Endothelial cell of umbilical vein (primary cell): Measurements from ENCODE around the gene TNFRSF11A. TPM values are rescaled to one million over a fixed set of nuclear protein-coding genes. Genes with fewer than 3 reads are reported as not detected.

ENCODE experiments used
- BruUV-seq: library from RNA; stranded (reverse); fragments of 400-500 nt; replicated peaks from 2 replicates; lab custom pipeline; 2021; lab: Mats Ljungman, UMichigan
- CTCF ChIA-PET: fragments of 300-600, 350-600 bp; sonication (Branson Sonifier 250); formaldehyde crosslinking; loops from one replicate; lab custom pipeline; 2021; ENCODE audit warnings: antibody characterized with exemption, inconsistent platforms; lab: Charles Lee
- POLR2A ChIA-PET: fragments of 300-600, 350-600 bp; sonication (Branson Sonifier 250); formaldehyde crosslinking; loops from one replicate; lab custom pipeline; 2021; ENCODE audit warnings: antibody characterized with exemption, inconsistent platforms; lab: Charles Lee
- DNase-seq: peaks from one replicate; pipeline ENCODE4 v3.0.0-alpha.2; 2011; ENCODE audit warnings: low read depth, low spot score
- FAIRE-seq: peaks from 2 replicates; lab custom pipeline; 2011; peaks lifted over from hg19 to GRCh38; lab: Jason Lieb, UNC
- H2AFZ ChIP-seq: 2 replicates; pipeline ENCODE4 v1.6.0; 2012; ENCODE audit warnings: low read depth, low read length, control low read depth, inconsistent platforms
- H3K27ac ChIP-seq: 2 replicates; pipeline ENCODE4 v1.5.1; 2011; ENCODE audit warnings: low read depth, mild to moderate bottlenecking, control low read depth, low read length, moderate library complexity; ENCODE audit not compliant: insufficient read depth
- H3K27me3 ChIP-seq, 2 experiments: 2 replicates each; pipeline versions ENCODE4 v1.6.0 to v1.6.1; 2011; ENCODE audit warnings: low read length in 2 of 2, mixed read lengths in 1 of 2; ENCODE audit not compliant: control insufficient read depth in 2 of 2, insufficient read depth in 2 of 2
- H3K36me3 ChIP-seq, 2 experiments: 2 replicates in 1 of 2; 3 replicates in 1 of 2; pipeline ENCODE4 v1.5.1; 2011; ENCODE audit warnings: low read length in 2 of 2, mild to moderate bottlenecking in 1 of 2, moderate library complexity in 1 of 2; ENCODE audit not compliant: control insufficient read depth in 2 of 2, insufficient read depth in 2 of 2; ENCODE audit errors: extremely low read depth in 1 of 2
- H3K4me1 ChIP-seq: 3 replicates; pipeline ENCODE4 v1.5.1; 2011; ENCODE audit warnings: mild to moderate bottlenecking, low read length; ENCODE audit not compliant: control insufficient read depth, insufficient read depth; ENCODE audit errors: extremely low read depth
- H3K4me2 ChIP-seq: 2 replicates; pipeline ENCODE4 v1.6.1; 2011; ENCODE audit warnings: low read length, control low read depth, mixed read lengths; ENCODE audit not compliant: insufficient read depth
- H3K4me3 ChIP-seq, 3 experiments: fragments of 200-600 bp in 1 of 3; sonication (generic), shearing (Covaris generic) in 1 of 3; replicated peaks in 1 of 3; 2 replicates each; pipeline ENCODE4 v1.5.1; 2011 to 2016; ENCODE audit warnings: control low read depth in 3 of 3, low read length in 3 of 3, mild to moderate bottlenecking in 2 of 3, inconsistent platforms in 1 of 3, low read depth in 1 of 3, moderate library complexity in 1 of 3; ENCODE audit not compliant: insufficient read depth in 1 of 3
- H3K79me2 ChIP-seq: 2 replicates; pipeline ENCODE4 v1.6.0; 2012; ENCODE audit warnings: low read length, inconsistent platforms; ENCODE audit not compliant: control insufficient read depth, insufficient read depth
- H3K9ac ChIP-seq: replicated peaks from 2 replicates; pipeline ENCODE3; 2011; ENCODE audit warnings: low read length, control low read depth; ENCODE audit not compliant: insufficient read depth; ENCODE audit errors: extremely low read depth
- H3K9me1 ChIP-seq: replicated peaks from 3 replicates; pipeline ENCODE4 v1.6.0; 2011; ENCODE audit warnings: mild to moderate bottlenecking, low read length; ENCODE audit not compliant: control insufficient read depth, insufficient read depth; ENCODE audit errors: extremely low read depth
- H3K9me3 ChIP-seq: replicated peaks from 2 replicates; pipeline ENCODE4 v1.5.1; 2012; ENCODE audit warnings: low read length, inconsistent platforms; ENCODE audit not compliant: control insufficient read depth, insufficient read depth
- H4K20me1 ChIP-seq: replicated peaks from 2 replicates; pipeline ENCODE3; 2011; ENCODE audit warnings: mild to moderate bottlenecking, low read length; ENCODE audit not compliant: control insufficient read depth, insufficient read depth; ENCODE audit errors: extremely low read depth
- CTCF ChIP-seq, 2 donors: IDR thresholded peaks; 1 replicate in 1 of 2; 2 replicates in 1 of 2; pipeline ENCODE4 v1.5.1; 2011; ENCODE audit warnings: low read length in 2 of 2, mild to moderate bottlenecking in 2 of 2, moderate library complexity in 2 of 2, control low read depth in 1 of 2, inconsistent platforms in 1 of 2, low read depth in 1 of 2; ENCODE audit not compliant: insufficient read depth in 1 of 2; ENCODE audit errors: extremely low read depth in 1 of 2
- EZH2 ChIP-seq: IDR thresholded peaks from 2 replicates; pipeline ENCODE4 v1.6.1; 2012; ENCODE audit warnings: borderline replicate concordance, low read depth, mild to moderate bottlenecking, moderate library complexity, low read length, inconsistent platforms; ENCODE audit not compliant: severe bottlenecking
- FOS ChIP-seq: IDR thresholded peaks from 2 replicates; pipeline ENCODE4 v1.6.1; 2011; ENCODE audit warnings: mild to moderate bottlenecking, low read length, moderate library complexity, borderline replicate concordance; ENCODE audit not compliant: insufficient read depth
- GATA2 ChIP-seq: IDR thresholded peaks from 2 replicates; pipeline ENCODE4 v1.7.0; 2011; ENCODE audit warnings: low read depth, mild to moderate bottlenecking, moderate library complexity, mixed read lengths, low read length; ENCODE audit not compliant: insufficient read length, insufficient read depth
- JUN ChIP-seq: IDR thresholded peaks from 2 replicates; pipeline ENCODE4 v1.6.1; 2011; ENCODE audit warnings: borderline replicate concordance, low read depth; ENCODE audit not compliant: insufficient read length, insufficient read depth
- MYC ChIP-seq: IDR thresholded peaks from one replicate; pipeline ENCODE4 v1.6.1; 2011; ENCODE audit warnings: mild to moderate bottlenecking, low read depth, low read length
- POLR2A ChIP-seq: IDR thresholded peaks from 2 replicates; pipeline ENCODE4 v1.6.1; 2012; ENCODE audit warnings: low read depth, mild to moderate bottlenecking, control low read depth, low read length
- POLR2AphosphoS5 ChIP-seq: IDR thresholded peaks from 2 replicates; pipeline ENCODE4 v1.6.1; 2012; ENCODE audit warnings: low read depth, mild to moderate bottlenecking, control low read depth, low read length, moderate library complexity; ENCODE audit not compliant: insufficient read depth
- dilution Hi-C: fragments of 300-500 bp; cut with MboI; formaldehyde crosslinking; loops from one replicate; pipeline ENCODE4 v1.15.0; 2019; ENCODE audit warnings: low sequenced_read_pairs; ENCODE audit not compliant: extremely low pct_ligation_motif_present
- intact Hi-C: fragments of 100-400 bp; cut with micrococcal nuclease; formaldehyde crosslinking; loops from one replicate; pipeline ENCODE4 v1.10.0; 2022
- polyA plus RNA-seq, 4 experiments: library from polyadenylated mRNA; depleted of rRNA in 3 of 4; stranded (reverse) in 3 of 4; unstranded in 1 of 4; fragments of >200 nt; gene quantifications; 2 replicates each; pipeline versions ENCODE4 v1.2.1 to v1.2.3, GENCODE V29; 2011 to 2012; ENCODE audit warnings: missing spikeins in 1 of 4
- total RNA-seq: library from RNA; stranded (reverse); gene quantifications from 2 replicates; pipeline ENCODE4 v1.2.3, GENCODE V29; 2021
- TF ChIP-seq, protein P1 (sequence below): IDR thresholded peaks from 2 replicates; pipeline ENCODE4 v1.6.1; 2011; ENCODE audit not compliant: insufficient read depth, insufficient read length

The TNFRSF11A gene
- total and polyA plus RNA-seq, 2 donors (not counting 3 experiments of a cell fraction or from before 2014, with no cell fraction given): 10.4 to 11.1 TPM

GRCh38 chr18:62403120-62403519 lies 78.0 kb downstream of the TNFRSF11A start:
- Histone ChIP-seq H2AFZ (no peak overlapping the region), H4K20me1 (no peaks in the 10 kb centered on the region), H3K27me3 (no peaks in the 10 kb centered on the region), H3K36me3 (no peaks in the 10 kb centered on the region), H3K9me3 (no peaks in the 10 kb centered on the region), H3K4me3 (no peak overlapping the region), H3K27ac (no peak overlapping the region), H3K4me2 (no peak overlapping the region), H3K79me2 (no peaks in the 10 kb centered on the region), H3K9ac (no peak overlapping the region), H3K4me1 (peaks cover 4% of the 10 kb centered on the region), H3K9me1 (no peaks in the 10 kb centered on the region)
- ChIA-PET POLR2A (no interaction called here), CTCF (interaction anchor here (1.2 kb wide), 1 partner anchor 22 kb away, joined by 3 read pairs; no protein-coding TSS in a partner anchor)
- no peak for FAIRE-seq
- BruUV-seq: no TSS peak
- intact Hi-C loops: loop anchor here (5.0 kb wide), 2 partner anchors 76 to 221 kb away; partner anchors contain the start of gene TNFRSF11A
- no peak for DNase-seq
- dilution Hi-C loops: loop anchor here (10.0 kb wide), 1 partner anchor 228 kb away; no protein-coding TSS in a partner anchor
- TF ChIP-seq POLR2A (no peak), GATA2 (no peak), CTCF (IDR thresholded peaks at IDR 0.05; ENCODE audit: extremely low read depth in 1 of 2, insufficient read depth in 1 of 2, low read depth in 1 of 2, low read length in 2 of 2) (no peak), POLR2AphosphoS5 (no peak), JUN (no peak), EZH2 (no peak), FOS (no peak), MYC (no peak)
- TF ChIP-seq, protein P1, sequence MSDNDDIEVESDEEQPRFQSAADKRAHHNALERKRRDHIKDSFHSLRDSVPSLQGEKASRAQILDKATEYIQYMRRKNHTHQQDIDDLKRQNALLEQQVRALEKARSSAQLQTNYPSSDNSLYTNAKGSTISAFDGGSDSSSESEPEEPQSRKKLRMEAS: no peak
